Thyroid gland (tissue), 4 donors: ENCODE measurements around the gene ERVW-1.

Experiments
- CTCF ChIP-seq, 6 experiments: fragments of 200-600 bp in 3 of 6; fragments of 450-650 bp in 3 of 6; sonication (generic) in 3 of 6; IDR thresholded peaks; one replicate each; pipeline ENCODE4 v1.5.1; 2016 to 2019; ENCODE audit warnings: antibody characterized with exemption in 6 of 6, mild to moderate bottlenecking in 2 of 6, inconsistent platforms in 1 of 6, moderate library complexity in 1 of 6
- POLR2A ChIP-seq, 2 donors: fragments of 450-650 bp; IDR thresholded peaks; one replicate each; pipeline ENCODE4 v1.6.1; 2017; ENCODE audit warnings: antibody characterized with exemption in 2 of 2, mild to moderate bottlenecking in 2 of 2, moderate library complexity in 1 of 2

GRCh38 chr7:92423710-92424131 lies 54.0 kb downstream of the ERVW-1 start:
- TF ChIP-seq CTCF (IDR thresholded peaks at IDR 0.05), result no peak
- TF ChIP-seq POLR2A (IDR thresholded peaks at IDR 0.05), result no peak
